Karpas-422 (cell line): ENCODE measurements around the gene GPBP1L1. TPM values are rescaled to one million over a fixed set of nuclear protein-coding genes. Genes with fewer than 3 reads are reported as not detected.

Experiments
- DNase-seq: peaks from one replicate; pipeline ENCODE4 v3.0.0-alpha.2; 2015
- H2AFZ ChIP-seq: fragments of 200-600 bp; sonication (generic); 2 replicates; pipeline ENCODE4 v1.6.1; 2014; ENCODE audit warnings: antibody characterized with exemption, low read length, mixed read lengths
- H3K27ac ChIP-seq: fragments of 200-600 bp; sonication (generic); 2 replicates; pipeline ENCODE4 v1.5.1; 2014; ENCODE audit warnings: mild to moderate bottlenecking, low read length, moderate library complexity
- H3K27me3 ChIP-seq: fragments of 200-600 bp; sonication (generic); 2 replicates; pipeline ENCODE4 v1.6.1; 2014; ENCODE audit warnings: low read length, mixed read lengths
- H3K36me3 ChIP-seq: fragments of 200-600 bp; sonication (generic); 2 replicates; pipeline ENCODE4 v1.6.1; 2014; ENCODE audit warnings: low read length, mixed read lengths; ENCODE audit not compliant: insufficient read depth
- H3K4me1 ChIP-seq: fragments of 200-600 bp; sonication (generic); 2 replicates; pipeline ENCODE4 v1.6.1; 2014; ENCODE audit warnings: mild to moderate bottlenecking, low read length, mixed read lengths
- H3K4me2 ChIP-seq: fragments of 200-600 bp; sonication (generic); 2 replicates; pipeline ENCODE4 v1.6.1; 2014; ENCODE audit warnings: low read length, low read depth, mild to moderate bottlenecking; ENCODE audit not compliant: poor library complexity, severe bottlenecking
- H3K4me3 ChIP-seq: fragments of 200-600 bp; sonication (generic); 2 replicates; pipeline ENCODE4 v1.5.1; 2014; ENCODE audit warnings: mild to moderate bottlenecking, antibody characterized with exemption, low read length, mixed read lengths
- H3K79me2 ChIP-seq: fragments of 200-600 bp; sonication (generic); 2 replicates; pipeline ENCODE4 v1.6.1; 2014; ENCODE audit warnings: mild to moderate bottlenecking, low read length, mixed read lengths
- H3K9ac ChIP-seq: fragments of 200-600 bp; sonication (generic); 2 replicates; pipeline ENCODE4 v1.6.0; 2014; ENCODE audit warnings: low read length
- H3K9me2 ChIP-seq: fragments of 200-600 bp; sonication (generic), shearing (Covaris generic); replicated peaks from 2 replicates; pipeline ENCODE4 v1.6.0; 2014; ENCODE audit warnings: mild to moderate bottlenecking, low read length, moderate library complexity; ENCODE audit not compliant: insufficient read depth
- H3K9me3 ChIP-seq: fragments of 300-700, 200-600 bp; sonication (generic); 2 replicates; pipeline ENCODE4 v1.6.1; 2014; ENCODE audit warnings: low read length, mixed read lengths
- H4K20me1 ChIP-seq: fragments of 200-600 bp; sonication (generic); 2 replicates; pipeline ENCODE4 v1.6.1; 2014; ENCODE audit warnings: mild to moderate bottlenecking, antibody characterized with exemption, low read length, low read depth; ENCODE audit not compliant: insufficient read depth
- total RNA-seq: library from RNA; depleted of rRNA; stranded (reverse); fragments of >200 nt; shearing (Covaris generic); gene quantifications from 2 replicates; pipeline ENCODE4 v1.2.3, GENCODE V29; 2014; ENCODE audit warnings: low replicate concordance

The GPBP1L1 gene
- total RNA-seq, 1 experiment from 2014 or later: 95.8 TPM

GRCh38 chr1:45687014-45687753 is 851 bp upstream of the GPBP1L1 start:
- Histone ChIP-seq H3K27me3 (no peaks in the 10 kb centered on the region), H2AFZ (no peak overlapping the region; the same call in 1 of the 2 replicates), H3K4me3 (peak overlapping the region; percentile 95), H3K9me3 (no peaks in the 10 kb centered on the region), H3K4me1 (peaks cover 39% of the 10 kb centered on the region), H3K79me2 (peaks cover 81% of the 10 kb centered on the region), H3K9me2 (no peaks in the 10 kb centered on the region), H3K9ac (peak overlapping the region; percentile 94), H3K36me3 (peaks cover 7% of the 10 kb centered on the region; the same call in 1 of the 2 replicates), H4K20me1 (peaks cover 12% of the 10 kb centered on the region; the same call in 1 of the 2 replicates), H3K4me2 (peak overlapping the region; percentile 89), H3K27ac (peak overlapping the region; percentile 93)
- peak; percentile 99 for DNase-seq

- peaks cover 12% of the 10 kb centered on the region; the same call in 1 of the 2 replicates for H4K20me1 ChIP-seq
- H3K4me3 ChIP-seq: peak overlapping the region; percentile 95
- H3K27ac ChIP-seq: peak overlapping the region; percentile 74
- peaks cover 86% of the 10 kb centered on the region for H3K79me2 ChIP-seq
- peaks cover 5% of the 10 kb centered on the region; the same call in 1 of the 2 replicates for H3K36me3 ChIP-seq
- no peaks in the 10 kb centered on the region for H3K9me2 ChIP-seq
- no peaks in the 10 kb centered on the region for H3K27me3 ChIP-seq
- H2AFZ ChIP-seq: no peak overlapping the region
- peak overlapping the region; percentile 94 for H3K9ac ChIP-seq
- peak; percentile 82 for DNase-seq
- no peaks in the 10 kb centered on the region for H3K9me3 ChIP-seq
- peaks cover 52% of the 10 kb centered on the region for H3K4me1 ChIP-seq
- H3K4me2 ChIP-seq: peak overlapping the region; percentile 75
Measured at GRCh38 chr1:45686015-45686287, 382 bp downstream of the GPBP1L1 start.

DNA sequence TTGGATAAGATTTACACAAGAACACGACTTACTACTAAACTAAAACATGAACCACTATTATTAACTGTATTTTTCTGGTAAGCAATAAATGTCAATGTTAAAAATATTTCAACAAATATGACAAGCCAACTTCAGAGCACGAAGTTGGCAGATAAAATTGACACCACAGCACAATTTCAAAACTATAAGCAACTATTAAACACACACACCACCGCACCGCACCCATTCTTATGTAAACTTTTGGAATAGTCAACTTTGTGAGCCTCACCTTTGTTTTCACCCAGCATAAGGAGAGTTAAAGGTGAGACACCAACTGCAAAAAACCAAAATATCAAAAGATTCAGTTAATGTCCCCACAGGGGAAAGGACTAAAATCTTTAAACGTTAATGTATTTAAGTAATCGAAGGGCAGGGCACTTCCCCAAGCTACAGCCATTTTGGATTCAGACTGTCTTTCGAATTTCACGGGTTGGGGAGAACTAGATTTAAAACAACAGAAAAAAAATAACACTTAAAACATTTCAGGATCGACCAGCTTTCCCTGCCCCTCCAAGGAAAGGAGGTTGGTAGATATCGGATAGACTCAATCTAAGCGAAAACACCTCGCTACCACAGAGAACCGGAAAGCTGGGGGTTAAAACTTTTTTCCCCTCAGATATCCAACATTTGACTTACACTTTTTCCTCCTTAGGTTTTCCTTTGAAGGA is 872 bp downstream of the GPBP1L1 start:
- no peaks in the 10 kb centered on the region for H3K9me3 ChIP-seq
- H4K20me1 ChIP-seq: peaks cover 12% of the 10 kb centered on the region; the same call in 1 of the 2 replicates
- no peaks in the 10 kb centered on the region for H3K9me2 ChIP-seq
- peak; percentile 55 for DNase-seq
- H3K27ac ChIP-seq: peak overlapping the region; percentile 74
- H3K36me3 ChIP-seq: peaks cover under 1% of the 10 kb centered on the region; the same call in 1 of the 2 replicates
- peak overlapping the region; percentile 95 for H3K4me3 ChIP-seq
- peak overlapping the region; percentile 75 for H3K4me2 ChIP-seq
- H3K9ac ChIP-seq: peak overlapping the region; percentile 94
- no peaks in the 10 kb centered on the region for H3K27me3 ChIP-seq
- H3K79me2 ChIP-seq: peaks cover 86% of the 10 kb centered on the region
- H2AFZ ChIP-seq: no peak overlapping the region
- H3K4me1 ChIP-seq: peaks cover 56% of the 10 kb centered on the region

GRCh38 chr1:45684402-45684801 is 1.9 kb downstream of the GPBP1L1 start:
- Histone ChIP-seq H3K27me3 (no peaks in the 10 kb centered on the region), H4K20me1 (peaks cover 14% of the 10 kb centered on the region), H3K9me3 (no peaks in the 10 kb centered on the region), H2AFZ (no peak overlapping the region), H3K9me2 (no peaks in the 10 kb centered on the region), H3K4me1 (peaks cover 56% of the 10 kb centered on the region), H3K4me3 (peak overlapping the region; percentile 95), H3K9ac (peak overlapping the region; percentile 94), H3K79me2 (peaks cover 86% of the 10 kb centered on the region), H3K36me3 (peaks cover 1% of the 10 kb centered on the region; the same call in 1 of the 2 replicates), H3K4me2 (peak overlapping the region; percentile 75), H3K27ac (peak overlapping the region; percentile 74; the same call in 1 of the 2 replicates)
- no peak for DNase-seq

DNA sequence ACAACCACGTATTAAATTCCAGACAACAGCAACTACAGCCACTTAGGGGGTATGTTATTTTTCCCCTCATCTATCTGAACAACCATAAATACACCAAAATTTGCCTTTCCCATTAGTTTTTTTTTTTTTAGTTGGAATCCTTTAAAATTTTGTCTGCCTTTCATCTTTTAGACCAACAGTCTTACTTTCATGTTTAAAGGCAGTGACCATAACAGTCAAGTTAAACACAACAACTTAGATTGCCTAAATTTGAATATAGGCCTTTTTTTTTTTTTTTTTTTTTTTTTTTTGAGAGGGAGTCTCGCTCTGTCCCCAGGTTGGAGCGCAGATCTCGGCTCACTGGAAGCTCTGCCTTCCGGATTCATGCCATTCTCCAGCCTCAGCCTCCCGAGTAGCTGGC is 3.4 kb downstream of the GPBP1L1 start:
- H3K9me3 ChIP-seq: no peaks in the 10 kb centered on the region
- no peak overlapping the region for H2AFZ ChIP-seq
- no peaks in the 10 kb centered on the region for H3K9me2 ChIP-seq
- H3K79me2 ChIP-seq: peaks cover 87% of the 10 kb centered on the region
- H3K9ac ChIP-seq: no peak overlapping the region
- H3K4me1 ChIP-seq: peaks cover 66% of the 10 kb centered on the region
- H3K4me3 ChIP-seq: no peak overlapping the region
- H4K20me1 ChIP-seq: peaks cover 24% of the 10 kb centered on the region
- no peak for DNase-seq
- peak overlapping the region; percentile 34 for H3K4me2 ChIP-seq
- peaks cover 10% of the 10 kb centered on the region; the same call in 1 of the 2 replicates for H3K36me3 ChIP-seq
- peak overlapping the region; percentile 25; the same call in 1 of the 2 replicates for H3K27ac ChIP-seq
- no peaks in the 10 kb centered on the region for H3K27me3 ChIP-seq

DNA sequence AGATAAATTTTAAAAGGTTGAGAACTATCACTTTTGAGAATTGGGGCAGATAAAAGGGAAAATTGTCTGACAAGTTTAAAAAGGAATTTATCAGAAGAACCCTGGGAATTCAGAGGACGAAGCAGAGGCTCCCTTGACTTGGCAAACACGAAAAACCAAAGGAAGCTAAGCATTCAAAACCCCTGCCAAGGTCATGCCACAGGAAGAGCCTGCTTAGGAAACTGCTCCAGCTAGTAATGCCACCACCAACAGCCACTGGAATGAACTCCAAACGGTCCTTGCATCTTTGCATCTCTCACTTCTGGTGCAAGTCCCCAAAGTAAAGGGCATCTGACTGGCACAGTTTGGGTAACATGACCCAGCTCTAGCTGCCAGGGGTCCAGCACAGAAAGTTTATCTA is 7.2 kb downstream of the GPBP1L1 start:
- no peak overlapping the region for H2AFZ ChIP-seq
- H3K4me1 ChIP-seq: peaks cover 57% of the 10 kb centered on the region
- H3K9me2 ChIP-seq: no peaks in the 10 kb centered on the region
- no peak overlapping the region for H3K4me3 ChIP-seq
- no peaks in the 10 kb centered on the region for H3K9me3 ChIP-seq
- no peaks in the 10 kb centered on the region for H3K27me3 ChIP-seq
- DNase-seq: no peak
- H3K27ac ChIP-seq: peak overlapping the region; percentile 11; the same call in 1 of the 2 replicates
- peaks cover 10% of the 10 kb centered on the region; the same call in 1 of the 2 replicates for H3K36me3 ChIP-seq
- H3K4me2 ChIP-seq: peak overlapping the region; percentile 9
- peaks cover 16% of the 10 kb centered on the region for H4K20me1 ChIP-seq
- no peak overlapping the region for H3K9ac ChIP-seq
- peaks cover 98% of the 10 kb centered on the region for H3K79me2 ChIP-seq

GRCh38 chr1:45678489-45678888 is 7.8 kb downstream of the GPBP1L1 start:
- H3K27ac ChIP-seq: 0 out of 2 replicates have a peak overlapping the region, but pooled peaks have one; percentile 11
- peaks cover 16% of the 10 kb centered on the region for H4K20me1 ChIP-seq
- peaks cover 10% of the 10 kb centered on the region; the same call in 1 of the 2 replicates for H3K36me3 ChIP-seq
- no peaks in the 10 kb centered on the region for H3K9me2 ChIP-seq
- DNase-seq: no peak
- H3K9me3 ChIP-seq: no peaks in the 10 kb centered on the region
- H3K4me2 ChIP-seq: peak overlapping the region; percentile 9
- H3K4me3 ChIP-seq: no peak overlapping the region
- no peaks in the 10 kb centered on the region for H3K27me3 ChIP-seq
- H3K9ac ChIP-seq: no peak overlapping the region
- peaks cover 56% of the 10 kb centered on the region for H3K4me1 ChIP-seq
- peaks cover 98% of the 10 kb centered on the region for H3K79me2 ChIP-seq
- no peak overlapping the region for H2AFZ ChIP-seq

DNA sequence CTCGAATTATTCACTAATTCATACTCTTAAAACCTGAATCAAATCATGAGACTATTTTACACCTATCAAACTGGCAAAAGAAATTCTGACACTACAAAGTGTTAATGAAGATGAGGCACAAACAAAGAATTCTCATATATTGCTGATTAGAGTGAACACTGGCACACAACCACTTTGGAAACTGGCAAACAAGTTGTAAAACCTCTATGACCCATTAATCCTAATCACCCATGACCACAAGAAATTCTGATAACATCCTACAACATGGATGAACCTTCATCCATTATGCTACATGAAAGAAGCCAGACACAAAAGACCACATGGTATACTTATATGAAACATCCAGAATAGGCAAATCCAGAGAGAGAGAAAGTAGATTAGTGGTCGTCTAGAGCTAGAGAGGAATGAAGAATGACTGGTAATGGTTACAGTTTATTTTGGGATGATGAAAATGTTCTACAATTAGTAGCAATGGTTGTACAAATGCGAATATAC is 8.5 kb downstream of the GPBP1L1 start:
- Histone ChIP-seq H3K9me3 (no peaks in the 10 kb centered on the region), H3K79me2 (peaks cover 98% of the 10 kb centered on the region), H3K4me2 (no peak overlapping the region), H4K20me1 (peaks cover 18% of the 10 kb centered on the region), H3K4me3 (no peak overlapping the region), H3K27ac (no peak overlapping the region), H3K27me3 (no peaks in the 10 kb centered on the region), H3K4me1 (peaks cover 51% of the 10 kb centered on the region), H3K9ac (no peak overlapping the region), H3K36me3 (peaks cover 10% of the 10 kb centered on the region; the same call in 1 of the 2 replicates), H3K9me2 (no peaks in the 10 kb centered on the region), H2AFZ (no peak overlapping the region)
- DNase-seq: no peak
